ENCODE data around the gene COX6B2. TPM values are rescaled to one million over a fixed set of nuclear protein-coding genes. Genes with fewer than 3 reads are reported as not detected.
"Not testable (repeated sequence)": the region's sequence is repeated elsewhere in the genome, so short reads cannot be mapped to it uniquely, and the experiment has no call there.

The COX6B2 gene
- total and polyA plus RNA-seq, 2 donors (not counting 1 experiment from before 2014, with no cell fraction given) = 0.14 to 0.17 TPM

- Histone ChIP-seq H3K4me1 (ENCODE audit: control insufficient read depth, extremely low read depth, insufficient read depth, low read length) (peaks cover 9% of the 10 kb centered on the region), H3K4me2 (ENCODE audit: extremely low read depth, insufficient read depth, low read length) (peak within 1 kb of the TSS; percentile 94), H3K27ac (ENCODE audit: insufficient read depth, low read length) (peak within 1 kb of the TSS; percentile 89), H2AFZ (ENCODE audit: low read length) (peak within 1 kb of the TSS; percentile 46), H3K9me3 (ENCODE audit: control insufficient read depth, insufficient read depth, low read depth, low read length) (no peaks in the 10 kb centered on the region), H3K79me2 (ENCODE audit: control insufficient read depth, insufficient read depth, low read length) (no peaks in the 10 kb centered on the region), H3K9ac (ENCODE audit: insufficient read depth, low read length) (peak within 1 kb of the TSS; percentile 68), H4K20me1 (ENCODE audit: control insufficient read depth, extremely low read depth, insufficient read depth, low read length) (no peaks in the 10 kb centered on the region), H3K4me3 (replicated peaks in 1 of 4; ENCODE audit: control extremely low read depth in 1 of 4, insufficient read depth in 1 of 4, low read depth in 3 of 4, low read length in 4 of 4) (peak within 1 kb of the TSS; percentile 73 to 80 (median 76)), H3K27me3 (ENCODE audit: control insufficient read depth, insufficient read depth, low read length) (peaks cover 5% of the 10 kb centered on the region), H3K36me3 (ENCODE audit: control insufficient read depth, insufficient read depth, low read length) (peaks cover 4% of the 10 kb centered on the region)
- DNase-seq (ENCODE audit: low read depth in 2 of 2) = peak; percentile 100
- TF ChIP-seq, protein P1, sequence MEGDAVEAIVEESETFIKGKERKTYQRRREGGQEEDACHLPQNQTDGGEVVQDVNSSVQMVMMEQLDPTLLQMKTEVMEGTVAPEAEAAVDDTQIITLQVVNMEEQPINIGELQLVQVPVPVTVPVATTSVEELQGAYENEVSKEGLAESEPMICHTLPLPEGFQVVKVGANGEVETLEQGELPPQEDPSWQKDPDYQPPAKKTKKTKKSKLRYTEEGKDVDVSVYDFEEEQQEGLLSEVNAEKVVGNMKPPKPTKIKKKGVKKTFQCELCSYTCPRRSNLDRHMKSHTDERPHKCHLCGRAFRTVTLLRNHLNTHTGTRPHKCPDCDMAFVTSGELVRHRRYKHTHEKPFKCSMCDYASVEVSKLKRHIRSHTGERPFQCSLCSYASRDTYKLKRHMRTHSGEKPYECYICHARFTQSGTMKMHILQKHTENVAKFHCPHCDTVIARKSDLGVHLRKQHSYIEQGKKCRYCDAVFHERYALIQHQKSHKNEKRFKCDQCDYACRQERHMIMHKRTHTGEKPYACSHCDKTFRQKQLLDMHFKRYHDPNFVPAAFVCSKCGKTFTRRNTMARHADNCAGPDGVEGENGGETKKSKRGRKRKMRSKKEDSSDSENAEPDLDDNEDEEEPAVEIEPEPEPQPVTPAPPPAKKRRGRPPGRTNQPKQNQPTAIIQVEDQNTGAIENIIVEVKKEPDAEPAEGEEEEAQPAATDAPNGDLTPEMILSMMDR (conservative IDR thresholded peaks at IDR 0.05 in 1 of 2, IDR thresholded peaks at IDR 0.05 in 1 of 2; ENCODE audit: low read depth in 1 of 2, low read length in 2 of 2) = peak; percentile 29 to 34
- no peak for TF ChIP-seq EZH2 (IDR thresholded peaks at IDR 0.05; ENCODE audit: low read length, missing control alignments)
Measured at GRCh38 chr19:55339105-55339888, 15.2 kb downstream of the COX6B2 start, which contains the start of gene KMT5C. Gene KMT5C (plus strand): TSS chr19:55339876. CDS start chr19:55341937, 2,061 bp downstream.

DNA sequence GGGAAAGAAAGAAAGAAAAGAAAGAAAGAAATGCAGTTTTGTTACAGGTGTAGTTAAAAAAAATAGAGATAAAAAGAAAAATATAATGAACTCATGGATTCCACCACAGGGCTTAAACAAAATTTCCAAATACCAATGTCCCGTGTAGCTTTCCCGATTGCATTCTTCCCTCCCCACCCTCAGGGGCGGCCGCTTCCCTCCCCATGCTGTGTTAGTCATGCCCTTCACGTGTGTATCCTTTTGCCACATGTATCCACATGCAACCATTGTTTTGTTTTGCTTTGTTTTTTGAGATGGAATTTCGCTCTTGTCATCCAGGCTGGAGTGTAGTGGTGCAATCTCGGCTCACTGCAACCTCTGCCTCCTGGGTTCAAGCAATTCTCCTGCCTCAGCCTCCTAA is 18.4 kb downstream of the COX6B2 start:
- H3K27ac ChIP-seq (ENCODE audit: insufficient read depth, low read length) = no peak overlapping the region
- DNase-seq (ENCODE audit: low read depth in 2 of 2) = peak in 1 of 2 donors; percentile 23
- no peak overlapping the region for H3K9ac ChIP-seq (ENCODE audit: insufficient read depth, low read length)
- no peak overlapping the region for H3K4me2 ChIP-seq (ENCODE audit: extremely low read depth, insufficient read depth, low read length)
- TF ChIP-seq, protein P1 (conservative IDR thresholded peaks at IDR 0.05 in 1 of 2, IDR thresholded peaks at IDR 0.05 in 1 of 2; ENCODE audit: low read depth in 1 of 2, low read length in 2 of 2) = no peak
- no peak for TF ChIP-seq EZH2 (IDR thresholded peaks at IDR 0.05; ENCODE audit: low read length, missing control alignments)
- H3K4me1 ChIP-seq (ENCODE audit: control insufficient read depth, extremely low read depth, insufficient read depth, low read length) = peaks cover 7% of the 10 kb centered on the region
- H3K79me2 ChIP-seq (ENCODE audit: control insufficient read depth, insufficient read depth, low read length) = no peaks in the 10 kb centered on the region
- H3K4me3 ChIP-seq (replicated peaks in 1 of 4; ENCODE audit: control extremely low read depth in 1 of 4, insufficient read depth in 1 of 4, low read depth in 3 of 4, low read length in 4 of 4) = no peak overlapping the region
- no peaks in the 10 kb centered on the region for H4K20me1 ChIP-seq (ENCODE audit: control insufficient read depth, extremely low read depth, insufficient read depth, low read length)
- peaks cover 5% of the 10 kb centered on the region for H3K27me3 ChIP-seq (ENCODE audit: control insufficient read depth, insufficient read depth, low read length)
- no peaks in the 10 kb centered on the region for H3K9me3 ChIP-seq (ENCODE audit: control insufficient read depth, insufficient read depth, low read depth, low read length)
- H3K36me3 ChIP-seq (ENCODE audit: control insufficient read depth, insufficient read depth, low read length) = no peaks in the 10 kb centered on the region
- no peak overlapping the region for H2AFZ ChIP-seq (ENCODE audit: low read length)

- no peak for DNase-seq (ENCODE audit: low read depth in 2 of 2)
Measured at GRCh38 chr19:55333870-55334269, 20.6 kb downstream of the COX6B2 start.

GRCh38 chr19:55329791-55330190 is 24.7 kb downstream of the COX6B2 start:
- H4K20me1 ChIP-seq (ENCODE audit: control insufficient read depth, extremely low read depth, insufficient read depth, low read length); H3K79me2 ChIP-seq (ENCODE audit: control insufficient read depth, insufficient read depth, low read length); H3K27me3 ChIP-seq (ENCODE audit: control insufficient read depth, insufficient read depth, low read length); H3K9me3 ChIP-seq (ENCODE audit: control insufficient read depth, insufficient read depth, low read depth, low read length); H3K4me1 ChIP-seq (ENCODE audit: control insufficient read depth, extremely low read depth, insufficient read depth, low read length); H3K27ac ChIP-seq (ENCODE audit: insufficient read depth, low read length); H3K4me2 ChIP-seq (ENCODE audit: extremely low read depth, insufficient read depth, low read length); H3K36me3 ChIP-seq (ENCODE audit: control insufficient read depth, insufficient read depth, low read length); H3K9ac ChIP-seq (ENCODE audit: insufficient read depth, low read length); H3K4me3 ChIP-seq (replicated peaks in 1 of 4; ENCODE audit: control extremely low read depth in 1 of 4, insufficient read depth in 1 of 4, low read depth in 3 of 4, low read length in 4 of 4); H2AFZ ChIP-seq (ENCODE audit: low read length): not testable (repeated sequence)
- peak in 1 of 2 donors; percentile 58 for DNase-seq (ENCODE audit: low read depth in 2 of 2)

More at GRCh38 chr19:55333870-55334269, 20.6 kb downstream of the COX6B2 start:
- H3K4me3 ChIP-seq (replicated peaks in 1 of 4; ENCODE audit: control extremely low read depth in 1 of 4, insufficient read depth in 1 of 4, low read depth in 3 of 4, low read length in 4 of 4) = no peak overlapping the region
- H3K4me2 ChIP-seq (ENCODE audit: extremely low read depth, insufficient read depth, low read length) = no peak overlapping the region
- no peaks in the 10 kb centered on the region for H4K20me1 ChIP-seq (ENCODE audit: control insufficient read depth, extremely low read depth, insufficient read depth, low read length)
- no peaks in the 10 kb centered on the region for H3K36me3 ChIP-seq (ENCODE audit: control insufficient read depth, insufficient read depth, low read length)
- no peak overlapping the region for H2AFZ ChIP-seq (ENCODE audit: low read length)
- H3K27ac ChIP-seq (ENCODE audit: insufficient read depth, low read length) = no peak overlapping the region
- peaks cover 5% of the 10 kb centered on the region for H3K27me3 ChIP-seq (ENCODE audit: control insufficient read depth, insufficient read depth, low read length)
- H3K79me2 ChIP-seq (ENCODE audit: control insufficient read depth, insufficient read depth, low read length) = no peaks in the 10 kb centered on the region
- no peaks in the 10 kb centered on the region for H3K9me3 ChIP-seq (ENCODE audit: control insufficient read depth, insufficient read depth, low read depth, low read length)
- H3K4me1 ChIP-seq (ENCODE audit: control insufficient read depth, extremely low read depth, insufficient read depth, low read length) = peaks cover 3% of the 10 kb centered on the region
- no peak for TF ChIP-seq EZH2 (IDR thresholded peaks at IDR 0.05; ENCODE audit: low read length, missing control alignments)
- TF ChIP-seq, protein P1 (conservative IDR thresholded peaks at IDR 0.05 in 1 of 2, IDR thresholded peaks at IDR 0.05 in 1 of 2; ENCODE audit: low read depth in 1 of 2, low read length in 2 of 2) = no peak
- no peak overlapping the region for H3K9ac ChIP-seq (ENCODE audit: insufficient read depth, low read length)
